GM08714 (cell line): ENCODE results near the gene SLC12A3.

Source experiments
- H3K4me3 ChIP-seq: fragments of 200-500 bp; sonication (Bioruptor generic); 2 replicates; pipeline ENCODE4 v1.5.1; 2014; ENCODE audit warnings: mild to moderate bottlenecking, low read length, inconsistent platforms
- ZNF274 ChIP-seq: IDR thresholded peaks from 2 replicates; pipeline ENCODE4 v1.6.1; 2012; ENCODE audit warnings: mild to moderate bottlenecking, low read depth, low read length

Gene SLC12A3

GRCh38 chr16:56869513-56870275 lies 4.7 kb downstream of the SLC12A3 start:
- H3K4me3 ChIP-seq, result no peak overlapping the region

DNA sequence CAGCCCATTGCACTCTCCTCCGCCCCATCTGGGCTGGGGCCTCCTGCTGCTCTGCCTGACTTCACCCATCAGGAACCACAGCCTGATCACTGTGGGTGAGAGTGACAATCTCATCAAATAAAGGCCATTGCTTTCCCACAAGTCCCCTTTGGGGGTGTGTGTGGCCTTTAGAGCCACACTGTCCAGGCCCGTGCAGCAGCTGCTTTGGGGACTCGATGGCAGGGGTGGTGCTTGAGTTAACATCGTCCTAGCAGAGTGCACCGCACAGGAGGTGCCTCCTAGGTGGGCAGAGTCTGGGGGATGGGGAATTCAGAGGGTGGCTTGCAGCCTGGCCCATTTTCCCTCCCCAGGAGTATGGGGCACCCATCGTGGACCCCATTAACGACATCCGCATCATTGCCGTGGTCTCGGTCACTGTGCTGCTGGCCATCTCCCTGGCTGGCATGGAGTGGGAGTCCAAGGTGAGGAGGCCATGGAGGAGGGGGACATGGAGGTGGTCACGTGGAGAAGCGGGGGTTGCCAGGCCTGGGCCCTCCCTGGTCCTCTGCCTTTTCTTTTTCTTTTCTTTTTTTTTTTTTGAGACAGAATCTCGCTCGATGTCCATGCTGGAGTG lies 5.4 kb downstream of the SLC12A3 start:
- no peak overlapping the region for H3K4me3 ChIP-seq
- no peak for TF ChIP-seq ZNF274

More at GRCh38 chr16:56869513-56870275, 4.7 kb downstream of the SLC12A3 start:
- no peak for TF ChIP-seq ZNF274

- no peak overlapping the region for H3K4me3 ChIP-seq
- no peak for TF ChIP-seq ZNF274
Measured at GRCh38 chr16:56871172-56871593, 6.2 kb downstream of the SLC12A3 start.

DNA sequence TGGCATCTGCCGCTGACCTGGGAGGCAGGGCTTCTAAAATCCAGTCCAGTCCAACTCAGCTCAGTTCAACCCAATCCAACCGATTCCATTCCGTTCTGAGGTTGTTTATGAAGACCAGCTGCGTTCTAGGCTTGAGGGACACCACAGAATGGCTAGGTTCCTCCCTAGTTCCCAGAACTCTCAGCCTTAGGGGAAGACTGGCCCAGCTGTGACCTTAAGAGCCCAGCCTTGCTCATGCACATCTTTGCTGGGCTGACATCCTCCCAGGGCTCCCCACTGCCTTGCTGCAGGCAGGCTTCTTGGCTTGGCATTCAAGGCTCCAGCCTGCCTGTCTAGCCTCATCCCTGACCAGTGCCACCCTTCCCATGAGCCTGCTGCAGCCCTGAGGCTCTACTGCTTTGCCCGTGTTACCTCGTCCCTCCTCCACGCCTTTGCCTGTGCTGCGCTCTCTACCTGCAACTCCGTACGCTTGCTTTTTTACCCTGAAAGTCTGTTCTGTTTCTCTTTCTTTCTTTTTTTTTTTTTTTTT lies 7.9 kb downstream of the SLC12A3 start:
- no peak for TF ChIP-seq ZNF274
- H3K4me3 ChIP-seq, result no peak overlapping the region

DNA sequence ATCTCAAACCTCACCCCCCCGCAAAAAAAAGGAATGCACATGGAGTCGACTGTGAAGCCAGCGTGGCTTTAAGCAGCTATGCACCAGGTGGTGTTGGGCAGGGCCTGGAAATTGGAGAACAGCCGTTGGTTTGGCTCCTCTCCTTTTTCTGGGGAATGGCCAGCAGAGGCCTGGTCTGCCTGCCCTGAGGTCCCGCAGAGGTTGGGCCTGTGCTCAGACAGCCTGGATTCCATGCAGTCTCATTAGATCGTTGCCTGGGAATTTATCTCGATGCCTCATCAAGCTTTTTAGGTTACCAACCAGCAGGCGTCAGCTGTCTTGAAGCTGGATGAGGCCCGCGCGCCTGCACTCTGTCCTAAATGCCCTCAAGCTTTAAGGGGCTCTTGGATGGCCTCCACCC lies 9.8 kb downstream of the SLC12A3 start:
- no peak overlapping the region for H3K4me3 ChIP-seq

DNA sequence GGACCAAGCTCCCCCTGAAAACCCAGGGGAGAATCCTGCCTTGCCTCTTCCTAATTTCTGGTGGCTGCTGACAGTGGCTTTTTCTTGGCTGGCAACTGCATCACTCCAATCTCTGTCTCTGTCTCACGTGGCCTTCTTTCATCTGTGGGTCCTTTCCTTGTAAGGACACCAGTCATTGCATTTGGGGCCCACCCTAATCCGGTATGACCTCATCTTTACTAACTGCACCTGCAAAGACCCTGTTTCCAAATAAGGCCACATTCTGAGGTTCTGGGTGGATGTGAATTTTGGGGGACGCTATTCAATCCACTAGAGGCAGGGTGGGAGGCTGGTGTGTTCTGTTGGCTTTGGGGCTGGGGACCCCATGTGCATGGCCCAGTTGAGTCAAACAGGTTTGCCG lies 11.0 kb downstream of the SLC12A3 start:
- H3K4me3 ChIP-seq, result no peak overlapping the region
- no peak for TF ChIP-seq ZNF274

More for the DNA sequence above, 9.8 kb downstream of the SLC12A3 start:
- TF ChIP-seq ZNF274, result no peak

GRCh38 chr16:56877486-56878182 lies 12.6 kb downstream of the SLC12A3 start:
- H3K4me3 ChIP-seq, result no peak overlapping the region
- TF ChIP-seq ZNF274, result no peak

- no peak for TF ChIP-seq ZNF274
- H3K4me3 ChIP-seq, result no peak overlapping the region
Measured at GRCh38 chr16:56878282-56878854, 13.4 kb downstream of the SLC12A3 start.

- TF ChIP-seq ZNF274, result no peak
- no peak overlapping the region for H3K4me3 ChIP-seq
Measured at GRCh38 chr16:56879276-56879675, 14.3 kb downstream of the SLC12A3 start.

GRCh38 chr16:56880176-56880575 lies 15.2 kb downstream of the SLC12A3 start:
- TF ChIP-seq ZNF274, result no peak

DNA sequence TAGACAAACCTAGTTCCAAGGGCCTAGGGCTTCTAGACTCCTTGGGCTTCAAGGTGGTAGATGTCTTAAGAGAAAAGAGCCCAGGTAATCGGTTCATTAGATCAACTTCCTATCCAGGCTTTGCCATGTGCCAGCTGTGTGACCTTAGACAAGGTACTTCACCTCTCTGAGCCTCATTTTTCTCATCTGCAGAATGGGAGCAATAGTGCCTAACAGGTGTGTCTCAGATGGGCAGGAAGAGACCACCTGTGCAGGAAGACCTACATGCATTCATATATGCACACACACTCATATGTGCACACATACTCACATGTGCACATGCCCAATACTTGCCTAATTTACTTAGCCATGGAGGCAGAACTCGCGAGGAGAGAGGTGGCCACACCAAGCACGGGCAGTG lies 15.7 kb downstream of the SLC12A3 start:
- TF ChIP-seq ZNF274, result no peak
- no peak overlapping the region for H3K4me3 ChIP-seq

More at GRCh38 chr16:56880176-56880575, 15.2 kb downstream of the SLC12A3 start:
- no peak overlapping the region for H3K4me3 ChIP-seq

GRCh38 chr16:56882077-56882800 lies 17.2 kb downstream of the SLC12A3 start:
- no peak overlapping the region for H3K4me3 ChIP-seq
- TF ChIP-seq ZNF274, result no peak

- no peak for TF ChIP-seq ZNF274
- no peak overlapping the region for H3K4me3 ChIP-seq
Measured at GRCh38 chr16:56883586-56883985, 18.6 kb downstream of the SLC12A3 start.
